Measurements from ENCODE around the gene TAS2R60.
"Not testable (repeated sequence)": the region's sequence is repeated elsewhere in the genome, so short reads cannot be mapped to it uniquely, and the experiment has no call there.

Gene TAS2R60, protein sequence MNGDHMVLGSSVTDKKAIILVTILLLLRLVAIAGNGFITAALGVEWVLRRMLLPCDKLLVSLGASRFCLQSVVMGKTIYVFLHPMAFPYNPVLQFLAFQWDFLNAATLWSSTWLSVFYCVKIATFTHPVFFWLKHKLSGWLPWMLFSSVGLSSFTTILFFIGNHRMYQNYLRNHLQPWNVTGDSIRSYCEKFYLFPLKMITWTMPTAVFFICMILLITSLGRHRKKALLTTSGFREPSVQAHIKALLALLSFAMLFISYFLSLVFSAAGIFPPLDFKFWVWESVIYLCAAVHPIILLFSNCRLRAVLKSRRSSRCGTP
- total RNA-seq: 0 reads per million in 4 experiments

DNA sequence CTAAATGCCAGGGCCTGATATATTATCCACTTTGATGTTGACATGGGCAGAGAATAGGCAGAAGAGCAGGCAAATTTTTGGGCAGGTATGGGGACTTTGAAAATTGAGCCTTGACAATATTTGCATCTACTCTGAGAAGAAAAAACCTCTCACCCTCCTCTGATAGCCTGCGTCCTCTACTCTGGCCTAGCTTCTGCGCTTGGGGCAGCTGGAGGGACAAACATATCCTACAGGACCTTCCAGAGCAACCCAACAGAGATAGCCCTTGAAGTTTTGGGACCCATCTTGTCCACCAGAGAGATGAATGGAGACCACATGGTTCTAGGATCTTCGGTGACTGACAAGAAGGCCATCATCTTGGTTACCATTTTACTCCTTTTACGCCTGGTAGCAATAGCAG is at the start of gene TAS2R60:
Gene TAS2R60, plus strand, starts transcription at position 301 of the 400 bp plus-strand sequence. Its CDS starts 0 bp downstream, at position 301.
- no peak for DNase-seq

DNA sequence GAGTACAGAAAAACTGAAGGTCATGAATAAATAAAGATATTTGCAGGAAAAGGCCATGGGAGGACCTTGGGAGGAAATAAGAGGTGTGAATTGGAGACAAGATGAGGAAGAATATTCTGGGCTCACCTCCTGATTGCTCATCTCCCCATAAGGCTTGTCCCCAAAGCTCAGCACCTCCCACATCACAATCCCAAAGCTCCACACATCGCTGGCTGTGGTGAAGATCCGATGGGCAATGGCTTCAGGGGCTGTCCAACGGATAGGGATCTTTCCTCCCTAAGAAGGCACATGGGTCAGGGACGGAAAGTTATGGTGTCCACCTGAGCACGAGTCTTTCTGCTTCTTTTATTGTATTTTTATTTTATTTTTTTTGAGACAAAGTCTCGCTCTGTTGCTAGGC is 49.2 kb upstream of the TAS2R60 start:
- DNase-seq: no peak

DNA sequence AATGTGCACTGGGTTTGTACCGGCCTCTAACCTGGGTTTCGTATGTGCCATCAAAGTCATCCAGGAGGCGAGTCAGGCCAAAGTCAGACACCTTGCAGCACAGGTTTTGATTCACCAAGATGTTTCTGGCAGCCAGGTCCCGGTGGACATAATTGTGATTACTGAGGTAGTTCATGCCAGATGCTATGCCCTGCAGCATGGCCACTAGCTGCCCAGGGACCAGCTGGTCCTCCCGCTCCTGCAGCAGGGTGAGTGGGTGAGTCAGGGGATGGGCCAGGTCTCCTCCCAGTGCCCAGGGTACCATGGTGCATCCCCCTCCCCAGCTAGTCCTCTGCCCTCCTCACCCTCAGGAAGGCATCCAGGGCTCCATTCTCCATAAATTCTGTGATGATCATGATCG is 48.5 kb upstream of the TAS2R60 start:
- no peak for DNase-seq

DNA sequence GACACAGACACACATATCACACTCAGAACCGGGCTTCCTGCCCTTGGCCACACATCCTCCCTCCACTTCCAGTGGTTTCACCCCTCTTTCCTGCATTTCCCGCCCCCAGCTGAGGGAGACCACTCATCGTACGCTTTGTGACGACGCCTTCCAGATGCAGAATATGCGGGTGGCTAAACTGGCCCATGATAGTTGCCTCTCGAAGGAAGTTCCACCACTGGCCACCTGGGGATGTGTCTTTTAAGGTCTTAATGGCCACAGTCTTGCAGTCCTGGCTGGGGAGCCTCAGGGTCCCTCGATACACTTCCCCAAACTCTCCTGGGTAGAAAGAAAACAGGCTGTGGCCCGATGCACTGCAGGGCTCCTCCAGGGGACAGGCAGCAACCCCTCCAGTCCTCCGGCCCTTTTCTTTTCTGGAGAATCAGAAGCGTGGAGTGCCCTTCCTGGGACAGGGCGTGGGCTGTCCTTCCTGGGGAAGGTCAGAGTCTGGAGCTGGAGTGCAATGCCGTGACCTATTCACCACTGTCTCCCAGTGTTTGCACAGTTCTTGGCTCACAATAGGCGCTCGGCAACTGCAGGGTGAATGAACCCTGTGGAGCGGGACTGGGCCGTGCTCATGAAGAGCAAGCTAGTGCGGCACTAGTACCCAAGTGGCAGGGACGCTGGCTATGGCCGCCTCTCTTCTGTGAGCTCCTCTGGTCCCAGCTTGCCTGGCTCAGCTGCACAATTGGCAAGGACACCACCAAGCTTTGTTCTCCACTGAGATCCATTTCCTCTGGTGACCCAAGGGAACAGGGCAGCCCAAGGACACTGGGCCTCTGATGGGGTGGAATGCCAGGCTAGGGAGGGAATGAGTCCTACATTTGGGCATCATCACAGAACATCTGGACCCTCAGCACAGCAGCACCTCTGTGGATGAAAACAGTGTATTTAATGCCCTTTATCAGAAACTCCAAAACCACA is 47.8 kb upstream of the TAS2R60 start:
- DNase-seq: no peak

DNA sequence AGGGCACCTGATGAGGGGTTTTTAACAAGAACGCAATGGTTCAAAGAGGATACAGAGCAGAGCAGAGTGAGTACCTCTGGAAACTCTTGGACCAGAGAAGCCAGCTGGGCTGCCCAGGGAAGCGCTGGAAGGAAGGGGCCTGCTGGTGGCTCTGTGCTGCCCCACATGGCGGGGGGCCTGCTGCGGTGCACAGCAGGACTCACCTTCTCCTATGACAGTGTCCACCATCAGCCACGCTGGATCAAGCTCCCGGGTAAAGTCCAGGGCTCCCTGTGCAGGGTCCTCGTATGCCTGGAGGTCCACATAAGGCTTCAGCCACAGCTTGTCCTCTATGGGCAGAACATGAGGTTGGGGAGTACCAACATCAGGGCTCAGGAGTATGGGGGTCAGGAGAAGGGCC is 47.1 kb upstream of the TAS2R60 start:
- no peak for DNase-seq

DNA sequence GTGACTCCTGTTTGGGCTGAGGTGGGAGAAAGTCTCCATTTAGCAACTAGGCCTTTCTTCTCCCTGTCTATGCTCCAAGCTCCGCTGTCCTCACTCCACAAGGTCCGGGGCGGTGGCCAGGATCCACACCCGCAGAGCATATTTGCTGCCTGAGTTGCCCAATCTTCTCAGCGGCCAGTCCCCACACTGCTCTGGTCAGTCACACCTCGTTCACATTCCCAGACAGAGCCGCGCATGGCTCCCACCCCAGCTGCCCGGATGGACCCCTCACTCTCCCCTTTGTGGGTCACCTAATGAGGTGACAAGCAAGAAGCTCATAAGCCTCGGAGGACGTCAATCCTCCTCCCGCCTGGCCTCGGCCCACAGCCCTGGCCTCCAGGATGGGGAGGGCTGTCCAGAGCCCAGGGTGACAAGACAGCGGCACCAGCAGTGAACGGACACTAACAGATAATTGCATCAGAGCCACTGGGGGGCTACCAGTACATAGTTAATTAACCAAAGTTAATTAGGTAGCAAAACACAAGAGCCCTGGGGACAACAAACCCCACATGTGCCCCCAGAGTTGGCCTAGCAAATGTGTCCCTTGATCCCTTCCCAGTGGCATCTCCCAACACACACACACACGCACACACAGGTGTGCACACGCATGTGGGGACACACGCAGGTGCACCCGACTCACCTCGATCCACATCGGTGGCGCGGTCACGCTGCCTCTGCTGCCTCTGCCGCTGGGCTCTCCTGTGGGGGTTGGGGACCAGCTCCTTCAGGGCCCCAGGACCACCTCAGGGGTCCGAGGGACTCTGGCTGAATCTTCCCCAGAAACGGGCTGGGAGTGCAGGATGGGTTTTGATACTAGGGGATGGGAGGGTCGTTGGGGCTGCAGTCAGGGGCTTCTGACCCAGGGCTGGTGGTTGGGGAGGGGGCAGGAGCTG is 46.4 kb upstream of the TAS2R60 start:
- DNase-seq: no peak

DNA sequence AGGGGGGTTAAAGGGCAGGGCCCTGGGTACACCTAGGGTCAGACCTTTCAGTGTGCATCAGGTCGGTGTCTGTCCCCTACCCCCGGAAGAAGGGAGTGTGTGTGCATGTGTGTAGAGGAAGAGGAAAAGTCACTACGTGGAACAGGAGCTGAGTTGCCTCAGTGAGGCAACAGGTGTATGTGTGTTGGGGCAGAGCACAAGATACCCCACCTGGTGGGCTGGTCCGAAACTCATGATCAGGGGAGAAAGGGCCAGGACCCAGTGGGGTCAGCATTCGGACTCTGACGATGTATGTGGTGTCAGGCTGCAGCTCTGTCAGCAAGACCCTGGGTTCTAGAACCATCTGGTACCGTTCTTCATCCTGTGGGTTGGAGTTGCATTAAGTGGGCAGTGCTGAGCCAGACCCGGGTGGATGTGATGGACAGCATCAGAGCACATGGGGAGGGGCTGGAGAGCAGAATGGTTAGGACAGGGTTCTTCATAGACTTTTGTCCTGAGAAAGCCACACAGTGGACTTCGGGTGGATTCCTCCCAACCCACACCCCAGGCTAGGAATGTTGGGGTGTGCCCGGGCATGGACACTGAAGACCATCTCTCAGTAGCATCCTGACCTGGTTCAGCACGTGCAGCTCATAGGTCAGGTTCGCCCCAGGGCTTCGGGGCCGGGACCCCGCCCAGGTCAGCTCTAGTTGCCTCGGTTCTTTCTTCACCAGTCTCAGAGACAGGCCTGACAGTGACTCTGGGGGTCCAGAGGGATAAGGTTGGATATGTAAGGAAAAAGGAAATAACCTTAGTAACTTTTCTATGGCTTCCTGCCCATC is 45.3 kb upstream of the TAS2R60 start:
- no peak for DNase-seq

DNA sequence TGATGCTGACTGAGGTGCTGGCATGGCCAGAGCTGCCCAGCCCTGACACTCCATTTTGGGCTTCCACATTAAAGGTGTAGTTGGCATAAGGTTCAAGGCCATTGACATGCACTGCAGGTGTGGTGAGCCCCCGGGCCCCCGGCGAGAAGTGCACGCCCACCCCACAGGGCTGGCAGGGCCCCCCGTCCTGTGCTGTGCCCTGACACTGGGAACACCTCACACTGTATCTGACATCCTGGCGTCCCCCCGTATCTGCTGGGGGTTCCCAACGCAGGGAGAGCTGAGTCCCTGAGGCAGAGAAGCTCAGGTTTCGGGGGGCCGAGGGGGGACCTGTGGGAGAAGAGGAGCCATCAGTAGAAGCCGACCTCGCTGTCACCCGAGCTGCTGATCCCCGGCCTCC is 44.6 kb upstream of the TAS2R60 start:
- no peak for DNase-seq

DNA sequence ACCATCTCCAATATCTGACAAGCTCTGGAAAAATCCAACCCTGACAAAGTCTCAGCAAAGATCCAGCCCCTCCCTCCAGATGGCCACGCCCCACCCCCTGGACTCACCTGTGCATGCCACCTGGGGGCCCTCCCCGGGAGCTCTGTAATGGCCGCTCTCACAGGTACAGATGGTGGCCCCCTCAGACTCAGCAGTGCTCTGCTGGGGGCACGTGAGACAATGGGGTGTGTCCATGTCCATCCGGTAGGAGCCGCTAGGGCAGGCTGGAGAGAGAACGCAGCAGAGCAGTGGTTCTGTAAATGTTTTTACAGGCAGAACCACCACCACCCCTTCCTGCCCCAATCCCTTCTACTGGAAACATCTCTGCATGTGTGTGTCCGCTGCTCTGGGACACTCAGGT is 44.1 kb upstream of the TAS2R60 start:
- no peak for DNase-seq

DNA sequence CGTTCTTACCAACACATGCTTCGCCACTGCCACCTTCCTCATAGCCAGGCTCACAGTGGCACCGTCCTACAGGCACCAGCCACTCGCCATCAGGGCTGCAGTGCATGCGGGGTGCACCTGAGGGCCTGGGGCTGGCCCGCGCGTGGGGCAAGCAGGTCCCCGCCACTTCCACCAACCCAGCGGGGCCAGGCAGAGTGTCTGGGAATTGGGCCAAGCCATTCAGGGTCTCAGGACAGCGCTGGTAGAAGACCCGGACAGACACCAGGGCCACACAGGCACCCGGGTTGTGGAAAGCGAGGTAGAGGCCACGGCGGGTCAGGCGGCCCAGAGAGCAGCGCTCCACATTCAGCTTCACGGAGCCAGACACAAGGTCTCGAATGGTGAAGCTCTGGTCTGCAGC is 43.6 kb upstream of the TAS2R60 start:
- no peak for DNase-seq

DNA sequence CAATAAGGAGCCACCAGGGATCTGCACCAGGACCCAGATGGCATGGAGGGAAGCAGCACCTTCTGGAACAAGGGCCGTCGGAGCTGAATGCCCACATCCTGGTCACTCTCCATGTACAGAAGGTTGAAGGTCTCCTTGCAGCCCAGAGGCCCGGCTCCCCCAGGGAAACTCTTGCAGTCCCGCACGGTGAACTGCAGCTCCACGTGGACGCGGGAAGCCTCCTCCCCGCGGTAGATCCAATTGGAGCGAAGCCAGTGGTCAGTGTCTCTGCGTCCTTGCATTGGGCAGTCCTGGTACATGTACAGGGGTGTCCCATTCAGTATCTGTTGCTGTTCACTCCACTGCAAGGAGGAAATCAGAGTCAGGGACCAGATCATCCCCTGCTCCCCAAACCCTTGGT is 42.0 kb upstream of the TAS2R60 start:
- DNase-seq: no peak

DNA sequence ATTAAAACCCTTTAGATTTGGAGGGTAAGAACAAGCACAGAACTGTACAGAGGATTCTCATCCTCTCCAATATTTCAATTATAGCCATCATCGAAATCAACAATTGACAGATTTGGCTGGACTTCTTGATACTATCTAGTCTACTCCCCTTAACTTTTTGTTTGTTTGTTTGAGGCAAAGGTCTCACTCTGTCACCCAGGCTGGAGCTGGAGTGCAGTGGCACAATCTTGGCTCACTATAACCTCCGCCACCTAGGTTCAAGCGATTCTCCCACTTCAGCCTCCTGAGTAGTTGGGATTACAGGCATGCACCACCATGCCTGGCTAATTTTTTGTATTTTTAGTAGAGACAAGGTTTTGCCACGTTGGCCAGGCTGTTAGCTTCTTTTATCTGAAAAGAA is 41.0 kb upstream of the TAS2R60 start:
- not testable (repeated sequence) for DNase-seq

DNA sequence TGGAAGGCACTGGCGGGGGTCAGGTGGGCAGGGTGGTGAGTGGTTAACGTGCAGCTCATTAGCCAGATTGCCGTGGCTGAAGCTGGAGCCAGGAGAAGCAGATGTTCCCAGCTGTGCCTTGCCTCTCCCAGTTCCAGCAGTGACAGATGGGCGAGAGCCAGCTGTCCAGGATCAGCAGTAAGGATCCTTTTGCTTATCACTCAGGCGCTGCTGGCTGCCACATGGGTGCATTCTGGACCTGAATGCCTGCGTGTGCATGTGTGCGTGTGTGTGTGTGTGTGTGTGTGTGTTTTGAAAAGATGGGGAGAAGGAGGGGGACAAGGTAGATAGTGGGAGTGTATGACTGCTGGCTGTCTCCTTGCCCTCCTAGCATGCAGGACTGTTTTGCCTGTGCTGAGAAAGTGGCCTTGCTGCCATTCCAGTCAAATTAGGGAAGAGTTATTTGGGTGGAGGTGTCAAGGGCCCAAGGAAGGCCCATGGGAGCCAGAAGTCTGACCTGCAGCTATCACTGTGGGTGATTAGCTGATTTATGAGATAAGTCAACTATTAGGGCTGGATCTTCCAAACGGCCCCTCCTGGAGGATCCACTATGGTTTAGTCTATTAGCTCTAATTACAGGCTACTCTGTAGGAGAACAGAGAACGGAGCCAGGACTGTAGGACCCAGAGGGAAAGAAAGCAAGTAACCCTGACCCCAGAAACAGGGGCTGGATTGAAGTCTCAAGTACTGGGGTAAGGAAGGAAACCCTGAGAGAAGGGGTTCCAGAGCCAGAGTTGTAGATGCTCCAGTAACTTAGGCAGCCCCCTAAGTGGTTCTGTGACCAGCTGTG is 37.9 kb upstream of the TAS2R60 start:
- no peak for DNase-seq

DNA sequence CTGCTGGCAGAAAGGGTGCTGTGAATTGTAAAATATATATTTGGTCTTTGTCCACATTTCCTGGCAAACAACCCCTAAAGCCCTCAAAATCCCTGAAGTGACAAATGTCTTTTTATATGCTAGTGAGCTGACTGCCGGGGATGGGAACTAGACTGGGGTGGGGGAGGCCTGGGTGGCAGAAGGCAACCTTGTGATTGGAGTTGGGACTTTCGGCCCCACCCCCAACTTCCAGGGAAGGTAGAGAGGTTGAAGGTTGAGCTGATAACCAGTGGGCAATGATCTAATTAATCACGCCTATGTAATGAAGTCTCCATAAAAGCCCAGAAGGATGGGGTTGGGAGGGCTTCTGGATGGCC is 37.3 kb upstream of the TAS2R60 start:
- DNase-seq: no peak

DNA sequence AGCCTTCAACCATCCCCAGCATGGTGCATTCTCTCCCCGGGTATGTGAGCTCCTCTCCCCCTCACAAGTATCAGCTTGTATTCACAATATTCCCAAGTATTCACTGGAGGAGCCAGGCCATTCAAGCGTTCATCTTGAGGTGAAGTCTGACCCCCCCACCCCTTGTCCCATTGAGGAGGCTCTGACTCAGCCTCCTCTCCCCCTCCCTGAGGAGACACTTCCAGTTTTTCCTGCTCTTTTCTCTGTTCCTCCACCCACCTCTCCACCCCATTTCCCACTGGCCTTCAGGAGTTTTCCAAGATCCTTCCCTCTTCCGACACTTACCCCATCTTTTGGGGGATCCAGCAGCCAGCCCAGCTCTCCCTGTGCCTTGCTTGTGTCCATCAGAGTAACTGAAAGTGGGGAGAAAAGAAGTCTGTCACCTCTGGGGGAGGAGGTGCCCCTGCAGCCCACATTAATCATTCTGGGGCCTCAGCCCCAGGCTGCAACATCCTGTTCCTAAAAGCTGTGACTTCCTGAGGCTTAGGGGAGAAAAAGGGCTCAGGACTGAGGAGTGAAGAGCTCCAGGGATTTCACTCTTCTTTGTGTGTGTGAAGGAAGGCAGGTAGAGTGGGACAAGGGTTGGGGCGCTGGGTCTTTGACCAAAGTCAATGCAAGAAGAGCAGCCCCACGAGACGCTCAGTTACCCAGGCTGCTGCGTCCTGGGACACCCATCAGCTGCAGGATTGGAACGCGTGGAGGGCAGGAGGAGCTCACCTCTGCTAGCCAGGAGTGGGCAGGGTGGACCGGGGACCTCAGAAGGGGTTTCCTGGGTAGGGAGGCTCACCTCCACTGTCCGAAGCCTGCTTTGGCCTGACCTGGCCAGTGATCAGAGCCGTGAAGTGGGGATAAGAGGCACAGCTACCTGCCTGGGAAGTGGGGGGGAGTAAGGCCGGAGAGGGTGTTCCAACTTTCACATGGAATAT is 35.7 kb upstream of the TAS2R60 start:
- peak; percentile 33 for DNase-seq

DNA sequence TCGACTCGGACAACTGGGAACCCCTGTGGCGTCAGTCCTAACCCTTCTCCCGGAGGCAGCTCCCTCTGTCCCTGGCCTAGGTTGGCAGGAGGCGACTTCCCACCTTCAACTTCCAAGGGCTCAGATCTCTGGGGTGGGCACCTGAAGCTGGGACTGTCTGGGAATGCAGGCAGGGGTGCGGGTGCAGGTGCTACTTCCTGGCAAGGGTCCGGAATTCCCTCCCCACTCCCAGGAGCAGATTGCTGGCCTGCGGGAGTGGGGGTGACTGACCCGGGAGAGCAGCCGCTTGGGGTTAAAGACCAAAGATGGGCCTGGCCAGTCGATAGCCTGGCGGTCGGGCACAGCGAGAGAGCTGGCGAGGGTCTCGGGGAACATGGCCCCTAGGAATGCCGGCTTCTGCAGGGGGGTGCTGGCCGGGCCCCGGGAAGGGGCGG is 35.0 kb upstream of the TAS2R60 start:
- DNase-seq: no peak

DNA sequence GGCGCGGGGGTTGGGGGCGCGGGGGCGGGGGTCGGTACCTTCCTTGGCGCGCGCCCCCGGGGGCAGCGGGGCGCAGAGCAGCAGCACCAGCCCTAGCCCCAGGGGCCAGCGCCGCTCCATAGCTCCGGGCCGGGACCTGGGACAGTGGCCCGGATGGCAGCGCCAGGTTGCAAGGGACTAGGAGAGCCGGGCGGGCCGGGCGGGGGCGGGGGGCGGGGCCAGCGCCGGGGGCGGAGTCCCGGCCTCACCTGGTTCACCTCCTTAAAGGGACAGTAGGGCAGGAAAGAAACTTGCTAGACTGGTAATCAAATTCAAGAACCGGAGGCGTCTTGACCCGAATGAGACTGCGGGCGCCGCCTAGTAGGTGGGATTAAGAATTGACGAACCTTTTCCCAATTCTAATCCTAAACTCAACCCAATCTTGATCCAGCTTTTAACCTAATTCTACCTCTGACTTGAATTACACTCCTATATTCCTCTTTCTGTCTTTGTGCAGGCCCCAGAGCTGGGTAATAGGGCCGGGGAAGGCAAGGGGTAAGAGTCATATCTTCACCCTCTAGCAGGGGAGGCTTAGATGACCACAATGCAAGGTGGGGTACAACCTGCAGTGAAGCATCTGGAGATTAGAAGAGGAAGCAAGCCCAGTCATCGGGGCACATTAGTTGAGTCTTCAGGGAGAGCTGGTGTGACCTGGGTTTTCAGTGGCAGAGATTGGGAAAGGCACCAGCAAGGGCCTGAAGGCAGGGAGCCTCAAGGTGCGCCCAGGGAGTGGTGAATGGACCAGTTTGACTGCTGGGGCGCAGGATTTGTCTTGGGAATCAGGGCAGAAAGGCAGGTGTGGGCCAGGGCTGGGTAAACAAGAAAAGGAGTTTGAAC is 34.3 kb upstream of the TAS2R60 start, which contains the start of gene EPHA1:
Gene EPHA1, minus strand, starts transcription at position 171 of the 876 bp plus-strand sequence. Its CDS starts 51 bp downstream, at position 120.
- peak; percentile 58 for DNase-seq

DNA sequence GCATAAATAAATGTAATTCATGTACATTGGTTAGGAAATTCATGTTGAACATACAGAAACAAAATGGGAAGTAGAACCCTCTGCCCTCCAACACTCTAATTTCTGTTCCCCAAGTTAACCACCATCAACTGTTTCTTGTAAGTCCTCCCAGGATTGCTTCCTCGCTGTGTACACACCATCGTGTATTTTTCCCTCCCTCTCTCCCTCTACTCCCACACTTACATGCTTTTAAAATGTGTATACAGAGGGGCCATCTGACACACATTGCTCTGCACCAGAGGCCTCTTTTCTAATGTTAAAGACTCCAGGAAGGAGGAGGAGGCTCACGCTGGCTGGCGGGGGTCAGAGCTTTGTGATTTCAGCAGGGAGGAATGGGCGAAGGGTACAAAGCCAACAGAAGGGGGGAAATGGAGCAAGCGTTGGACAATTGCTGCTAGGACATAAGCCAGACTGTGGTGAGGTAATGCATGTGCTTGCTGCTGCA is 32.7 kb upstream of the TAS2R60 start:
- DNase-seq: no peak

Data from effector CD8-positive, alpha-beta T cell (primary cell).